Smooth muscle cell (in vitro differentiated cells): ENCODE results near the gene ASPDH. TPM values are rescaled to one million over a fixed set of nuclear protein-coding genes. Genes with fewer than 3 reads are reported as not detected.

Experiments used
- DNase-seq: peaks from one replicate; lab custom pipeline; 2025; ENCODE audit not compliant: unreplicated experiment; lab: John Stamatoyannopoulos, UW
- H2AFZ ChIP-seq: fragments of 200-600 bp; sonication (generic); 2 replicates; pipeline ENCODE4 v1.6.0; 2016; ENCODE audit warnings: antibody characterized with exemption, low read depth, mild to moderate bottlenecking
- H3F3A ChIP-seq: fragments of 200-600 bp; sonication (generic); 2 replicates; pipeline ENCODE4 v1.6.0; 2017; ENCODE audit warnings: antibody characterized with exemption, low read depth
- H3K27ac ChIP-seq: fragments of 200-600 bp; sonication (generic); 2 replicates; pipeline ENCODE4 v1.5.1; 2016; ENCODE audit warnings: low read depth, mild to moderate bottlenecking
- H3K27me3 ChIP-seq: fragments of 200-600 bp; sonication (generic); 2 replicates; pipeline ENCODE4 v1.6.1; 2016; ENCODE audit warnings: low read depth, mild to moderate bottlenecking
- H3K36me3 ChIP-seq: fragments of 200-600 bp; sonication (generic); 2 replicates; pipeline ENCODE4 v1.5.1; 2016; ENCODE audit warnings: low read depth
- H3K4me1 ChIP-seq: fragments of 200-600 bp; sonication (generic); 2 replicates; pipeline ENCODE4 v1.5.1; 2016; ENCODE audit warnings: low read depth
- H3K4me2 ChIP-seq: fragments of 200-600 bp; sonication (generic); 2 replicates; pipeline ENCODE4 v1.6.0; 2016; ENCODE audit warnings: mild to moderate bottlenecking
- H3K4me3 ChIP-seq: fragments of 200-600 bp; sonication (generic); 2 replicates; pipeline ENCODE4 v1.5.1; 2016; ENCODE audit warnings: mild to moderate bottlenecking
- H3K79me2 ChIP-seq: fragments of 200-600 bp; sonication (generic); 2 replicates; pipeline ENCODE4 v1.6.0; 2016; ENCODE audit warnings: low read depth, mild to moderate bottlenecking
- H3K9ac ChIP-seq: fragments of 200-600 bp; sonication (generic); 2 replicates; pipeline ENCODE4 v1.6.0; 2016; ENCODE audit warnings: low read depth
- H3K9me3 ChIP-seq: fragments of 200-600 bp; sonication (generic); replicated peaks from 2 replicates; pipeline ENCODE4 v1.5.1; 2016; ENCODE audit warnings: low read depth
- H4K20me1 ChIP-seq: fragments of 200-600 bp; sonication (generic); 2 replicates; pipeline ENCODE4 v1.6.0; 2016; ENCODE audit warnings: low read depth
- CTCF ChIP-seq: fragments of 200-600 bp; sonication (generic); IDR thresholded peaks from 2 replicates; pipeline ENCODE4 v1.5.1; 2017; ENCODE audit warnings: borderline replicate concordance, mild to moderate bottlenecking, antibody characterized with exemption; ENCODE audit not compliant: insufficient read depth, poor library complexity, severe bottlenecking
- WGBS: methylation state at CpG from one replicate; pipeline ENCODE4 v1.1.7; 2016; ENCODE audit warnings: low lambda C conversion rate; 5-methylcytosine and 5-hydroxymethylcytosine counted together
- polyA plus RNA-seq: library from polyadenylated mRNA; unstranded; fragments of >200 nt; fragmentation: Nextera tagmentation; extraction: Ambion mirVana; gene quantifications from 2 replicates; pipeline ENCODE4 v1.2.1, GENCODE V29; 2016
- total RNA-seq: library from RNA; depleted of rRNA; stranded (reverse); fragments of >200 nt; gene quantifications from 2 replicates; pipeline ENCODE4 v1.2.3, GENCODE V29; 2014

ASPDH gene
- total and polyA plus RNA-seq, 2 experiments from 2014 or later: not detected

GRCh38 chr19:50489461-50490011 lies 24.2 kb downstream of the ASPDH start:
- Histone ChIP-seq H2AFZ (no peak overlapping the region), H3K27me3 (peaks cover 5% of the 10 kb centered on the region), H3K9ac (no peak overlapping the region), H3K9me3 (no peaks in the 10 kb centered on the region), H3K27ac (no peak overlapping the region), H3K4me3 (no peak overlapping the region), H3K36me3 (no peaks in the 10 kb centered on the region), H3K4me2 (no peak overlapping the region), H3F3A (no peaks in the 10 kb centered on the region), H4K20me1 (no peaks in the 10 kb centered on the region), H3K79me2 (no peaks in the 10 kb centered on the region), H3K4me1 (no peaks in the 10 kb centered on the region)
- no peak for TF ChIP-seq CTCF
- WGBS: 57% methylated on average over 21 of the region's 24 CpGs
- no peak for DNase-seq

GRCh38 chr19:50488389-50489194 lies 25.1 kb downstream of the ASPDH start:
- no peak overlapping the region for H2AFZ ChIP-seq
- WGBS: 55% methylated on average over 7 of the region's 13 CpGs

GRCh38 chr19:50486823-50487515 lies 26.7 kb downstream of the ASPDH start:
- Histone ChIP-seq H3K36me3 (no peaks in the 10 kb centered on the region), H3K4me2 (no peak overlapping the region), H3K4me1 (no peaks in the 10 kb centered on the region), H3K27me3 (no peaks in the 10 kb centered on the region), H3K27ac (no peak overlapping the region), H3K79me2 (no peaks in the 10 kb centered on the region), H3K9ac (no peak overlapping the region), H4K20me1 (no peaks in the 10 kb centered on the region), H3F3A (no peaks in the 10 kb centered on the region), H3K4me3 (no peak overlapping the region), H2AFZ (no peak overlapping the region), H3K9me3 (no peaks in the 10 kb centered on the region)
- TF ChIP-seq CTCF: peak; percentile 56
- no peak for DNase-seq
- 78% methylated on average over 17 of the region's 18 CpGs for WGBS

More at GRCh38 chr19:50488389-50489194, 25.1 kb downstream of the ASPDH start:
- Histone ChIP-seq H3K79me2 (no peaks in the 10 kb centered on the region), H3K4me3 (no peak overlapping the region), H3K4me2 (peak overlapping the region; percentile 31), H3F3A (no peaks in the 10 kb centered on the region), H3K36me3 (no peaks in the 10 kb centered on the region), H3K9me3 (no peaks in the 10 kb centered on the region), H3K27ac (no peak overlapping the region), H3K9ac (no peak overlapping the region), H4K20me1 (no peaks in the 10 kb centered on the region), H3K27me3 (peaks cover 5% of the 10 kb centered on the region), H3K4me1 (no peaks in the 10 kb centered on the region)
- no peak for DNase-seq
- no peak for TF ChIP-seq CTCF
